Rectal smooth muscle tissue (tissue), 1 donor: ENCODE results near the gene UBFD1.

ENCODE experiments used
- H3K27ac ChIP-seq: one replicate; pipeline ENCODE4 v1.7.0; 2013; ENCODE audit warnings: low read depth, low read length, inconsistent platforms
- H3K27me3 ChIP-seq: one replicate; pipeline ENCODE4 v1.7.0; 2013; ENCODE audit warnings: low read length; ENCODE audit not compliant: control insufficient read depth, insufficient read depth
- H3K36me3 ChIP-seq: one replicate; pipeline ENCODE4 v1.7.0; 2013; ENCODE audit warnings: low read length; ENCODE audit not compliant: control insufficient read depth, insufficient read depth
- H3K4me1 ChIP-seq: one replicate; pipeline ENCODE4 v1.7.0; 2013; ENCODE audit warnings: low read length; ENCODE audit not compliant: control insufficient read depth, insufficient read depth
- H3K4me3 ChIP-seq: one replicate; pipeline ENCODE4 v1.7.0; 2013; ENCODE audit warnings: low read length
- H3K9ac ChIP-seq: one replicate; pipeline ENCODE4 v1.7.0; 2013; ENCODE audit warnings: low read length

UBFD1 gene

DNA sequence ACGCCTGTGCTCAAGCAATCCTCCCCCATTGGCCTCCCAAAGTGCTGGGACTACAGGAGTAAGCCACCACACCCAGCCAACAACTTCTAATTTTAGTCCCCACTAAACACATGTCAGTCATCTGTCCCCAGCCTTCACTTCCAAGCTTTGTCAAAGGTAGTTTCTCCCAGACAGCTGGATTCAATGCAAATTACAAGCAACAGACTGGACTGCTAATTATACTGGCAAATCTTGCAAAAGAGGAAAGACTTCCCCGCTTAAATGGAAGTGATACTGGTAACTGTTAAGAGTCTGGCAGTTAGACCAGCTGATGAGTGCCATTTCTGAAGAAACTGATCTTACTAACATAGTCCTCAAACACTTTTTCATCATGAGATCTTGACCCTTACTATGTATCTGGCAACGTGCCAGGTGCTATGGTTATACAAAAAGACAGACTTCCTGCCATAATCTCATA is 39.1 kb upstream of the UBFD1 start:
- H3K27me3 ChIP-seq, result no peaks in the 10 kb centered on the region
- no peak overlapping the region for H3K27ac ChIP-seq
- H3K36me3 ChIP-seq, result peaks cover 9% of the 10 kb centered on the region
- H3K4me3 ChIP-seq, result no peak overlapping the region
- H3K9ac ChIP-seq, result no peak overlapping the region
- no peaks in the 10 kb centered on the region for H3K4me1 ChIP-seq

DNA sequence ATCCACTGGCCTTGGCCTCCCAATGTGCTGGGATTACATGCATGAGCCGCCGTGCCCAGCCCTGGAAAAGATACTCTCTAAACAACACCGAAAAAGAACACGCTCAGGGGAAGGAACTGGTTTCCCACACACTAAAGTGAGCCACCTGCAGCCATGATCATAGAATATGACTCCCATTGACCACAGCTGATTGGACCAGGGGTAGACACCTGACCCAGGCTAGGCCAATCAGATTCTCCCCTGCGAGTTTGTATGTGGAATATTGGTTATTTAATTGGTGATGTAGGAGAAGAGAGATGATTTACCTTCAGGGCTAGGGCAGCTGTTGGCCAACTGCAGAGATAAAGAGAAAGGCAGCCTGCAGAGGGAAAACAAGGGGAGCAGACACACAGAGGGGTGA is 38.2 kb upstream of the UBFD1 start:
- Histone ChIP-seq H3K4me1 (no peaks in the 10 kb centered on the region), H3K27ac (no peak overlapping the region)

DNA sequence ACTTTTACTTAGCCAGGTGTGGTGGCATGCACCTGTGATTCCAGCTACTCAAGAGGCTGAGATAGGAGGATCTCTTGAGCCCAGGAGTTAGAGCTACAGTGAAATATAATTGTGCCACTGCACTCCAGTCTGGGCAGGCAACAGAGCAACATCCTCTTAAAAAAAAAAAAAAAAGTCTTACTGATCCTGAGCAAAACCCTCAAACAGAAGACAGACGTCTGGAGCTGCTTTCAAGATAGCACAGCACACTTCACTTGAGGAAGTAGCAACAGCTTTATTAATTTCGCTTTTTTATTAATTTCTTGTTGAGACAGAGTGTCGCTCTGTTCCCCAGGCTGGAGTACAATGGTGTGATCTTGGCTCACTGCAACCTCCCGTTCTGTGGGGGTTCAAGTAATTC is 37.0 kb upstream of the UBFD1 start:
- Histone ChIP-seq H3K4me3 (no peak overlapping the region), H3K9ac (no peak overlapping the region), H3K27ac (no peak overlapping the region), H3K36me3 (peaks cover 15% of the 10 kb centered on the region), H3K4me1 (no peaks in the 10 kb centered on the region), H3K27me3 (no peaks in the 10 kb centered on the region)

More for the DNA sequence above, 38.2 kb upstream of the UBFD1 start:
- Histone ChIP-seq H3K9ac (no peak overlapping the region), H3K4me3 (no peak overlapping the region), H3K36me3 (peaks cover 11% of the 10 kb centered on the region), H3K27me3 (no peaks in the 10 kb centered on the region)

DNA sequence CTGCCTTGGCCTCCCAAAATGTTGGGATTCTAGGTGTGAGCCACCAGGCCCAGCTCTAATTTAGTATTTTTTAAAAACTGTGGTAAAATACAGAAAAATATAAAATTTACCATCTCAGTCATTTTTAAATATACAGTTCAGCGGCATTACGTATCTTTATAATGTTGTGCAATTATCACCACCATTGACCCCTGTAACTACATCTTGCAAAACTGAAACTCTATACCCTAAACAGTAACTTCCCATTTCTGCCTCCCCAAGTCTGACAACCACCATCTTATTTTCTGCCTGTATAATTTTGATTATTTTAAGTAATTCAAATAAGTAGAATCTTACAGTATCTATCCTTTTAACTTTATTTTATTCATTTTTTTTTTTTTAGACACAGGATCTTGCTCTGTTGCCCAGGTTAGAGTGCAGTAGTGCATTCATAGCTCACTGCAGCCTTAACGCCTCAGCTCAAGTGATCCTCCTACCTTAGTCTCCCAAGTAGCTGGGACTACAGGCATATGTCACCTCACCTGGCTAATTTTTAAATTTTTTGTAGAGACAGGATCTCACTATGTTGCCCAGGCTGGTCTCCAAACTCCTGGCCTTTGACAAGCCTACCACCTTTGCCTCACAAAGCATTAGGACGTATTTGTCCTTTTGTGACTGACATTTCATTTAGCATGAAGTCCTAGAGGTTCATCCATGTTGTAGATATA is 36.3 kb upstream of the UBFD1 start:
- no peaks in the 10 kb centered on the region for H3K27me3 ChIP-seq
- H3K4me3 ChIP-seq, result no peak overlapping the region
- H3K4me1 ChIP-seq, result no peaks in the 10 kb centered on the region
- peaks cover 15% of the 10 kb centered on the region for H3K36me3 ChIP-seq
- H3K9ac ChIP-seq, result no peak overlapping the region
- no peak overlapping the region for H3K27ac ChIP-seq

DNA sequence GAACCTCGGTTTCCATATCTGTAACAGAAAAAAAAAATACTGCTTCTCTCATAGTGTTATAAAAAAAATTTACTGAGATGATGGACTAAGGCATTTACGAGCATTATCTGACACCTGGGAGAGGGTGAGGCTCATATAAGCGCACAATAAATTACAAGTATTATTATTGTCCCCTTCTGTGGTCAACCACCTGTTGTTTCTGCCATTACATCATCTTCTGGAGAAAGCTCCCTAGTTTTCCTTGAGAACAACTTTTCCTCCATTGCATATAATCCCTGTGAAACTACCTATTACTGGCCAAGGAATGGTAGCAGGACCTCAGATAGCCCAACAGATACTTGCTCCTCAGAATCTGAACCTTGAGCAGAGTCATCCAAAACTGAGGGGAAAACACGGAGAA is 35.6 kb upstream of the UBFD1 start:
- H3K27me3 ChIP-seq, result no peaks in the 10 kb centered on the region
- no peak overlapping the region for H3K4me3 ChIP-seq
- H3K9ac ChIP-seq, result no peak overlapping the region
- peaks cover 15% of the 10 kb centered on the region for H3K36me3 ChIP-seq
- no peaks in the 10 kb centered on the region for H3K4me1 ChIP-seq
- H3K27ac ChIP-seq, result no peak overlapping the region

DNA sequence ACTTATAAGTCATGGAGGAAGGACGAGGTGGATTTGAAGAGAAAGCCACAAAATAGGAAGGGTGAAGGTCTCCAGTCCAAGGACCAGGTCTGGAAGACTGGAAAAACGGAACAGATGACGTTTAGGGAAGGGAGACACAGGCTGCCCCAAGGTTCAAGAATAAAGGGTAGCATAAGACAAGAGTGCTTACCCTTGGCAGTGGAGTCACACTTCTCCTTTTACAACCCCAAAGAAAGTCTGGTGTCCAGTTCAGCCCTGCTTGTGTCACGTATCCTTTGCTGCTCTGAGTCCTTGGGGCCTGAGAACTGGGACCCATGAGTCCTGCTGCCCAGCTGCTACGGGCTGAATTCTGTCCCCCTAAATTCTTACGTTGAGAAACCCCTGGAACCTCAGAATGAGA is 34.2 kb upstream of the UBFD1 start:
- Histone ChIP-seq H3K4me3 (no peak overlapping the region), H3K27ac (no peak overlapping the region), H3K9ac (no peak overlapping the region), H3K4me1 (no peaks in the 10 kb centered on the region), H3K36me3 (peaks cover 17% of the 10 kb centered on the region), H3K27me3 (no peaks in the 10 kb centered on the region)

DNA sequence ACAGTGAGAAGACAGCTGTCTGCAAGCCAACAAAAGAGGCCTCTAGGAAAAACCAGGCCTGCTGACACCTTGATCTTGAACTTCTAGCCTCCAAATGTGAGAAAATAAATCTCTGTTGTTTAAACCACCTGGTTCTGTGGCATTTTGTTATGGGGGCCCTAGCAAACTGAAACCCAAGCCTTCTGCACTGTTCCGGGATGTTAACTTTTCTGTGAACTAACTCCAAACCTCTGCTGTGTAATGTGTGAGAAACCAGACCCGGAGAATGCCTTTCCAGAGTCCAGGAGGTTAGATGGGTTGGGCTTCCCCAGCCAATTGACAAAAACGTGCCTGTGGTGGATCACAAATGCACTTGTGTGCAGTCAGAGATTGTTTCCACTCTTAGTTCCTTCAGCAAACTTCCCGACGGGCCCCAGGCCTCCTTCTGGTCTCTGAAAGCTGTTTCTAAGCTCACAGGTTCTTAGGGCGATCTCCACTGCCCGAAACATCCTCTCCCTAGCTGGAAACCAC is 33.6 kb upstream of the UBFD1 start:
- Histone ChIP-seq H3K27ac (no peak overlapping the region), H3K4me3 (no peak overlapping the region), H3K36me3 (peaks cover 21% of the 10 kb centered on the region), H3K4me1 (no peaks in the 10 kb centered on the region), H3K27me3 (no peaks in the 10 kb centered on the region), H3K9ac (no peak overlapping the region)

DNA sequence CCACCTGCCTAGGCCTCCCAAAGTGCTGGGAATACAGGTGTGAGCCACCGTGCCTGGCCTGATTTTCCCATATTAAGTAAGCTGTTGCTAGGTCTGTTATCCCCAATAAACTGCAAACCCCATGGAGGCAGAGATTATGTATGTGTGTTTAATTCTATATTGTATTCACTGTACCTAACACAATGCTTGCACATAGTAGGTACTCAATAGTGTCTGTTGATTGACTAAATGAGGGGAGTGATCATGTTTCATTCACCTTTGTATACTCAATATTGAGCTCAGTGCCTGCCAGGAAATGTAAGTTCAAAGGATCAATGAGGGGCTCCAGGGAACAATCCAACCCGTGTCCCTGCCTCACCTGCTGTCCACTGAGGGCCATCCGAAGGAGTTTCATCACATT is 32.6 kb upstream of the UBFD1 start:
- H3K4me3 ChIP-seq, result no peak overlapping the region
- no peak overlapping the region for H3K27ac ChIP-seq
- H3K9ac ChIP-seq, result no peak overlapping the region
- no peaks in the 10 kb centered on the region for H3K27me3 ChIP-seq
- H3K36me3 ChIP-seq, result peaks cover 21% of the 10 kb centered on the region
- no peaks in the 10 kb centered on the region for H3K4me1 ChIP-seq

DNA sequence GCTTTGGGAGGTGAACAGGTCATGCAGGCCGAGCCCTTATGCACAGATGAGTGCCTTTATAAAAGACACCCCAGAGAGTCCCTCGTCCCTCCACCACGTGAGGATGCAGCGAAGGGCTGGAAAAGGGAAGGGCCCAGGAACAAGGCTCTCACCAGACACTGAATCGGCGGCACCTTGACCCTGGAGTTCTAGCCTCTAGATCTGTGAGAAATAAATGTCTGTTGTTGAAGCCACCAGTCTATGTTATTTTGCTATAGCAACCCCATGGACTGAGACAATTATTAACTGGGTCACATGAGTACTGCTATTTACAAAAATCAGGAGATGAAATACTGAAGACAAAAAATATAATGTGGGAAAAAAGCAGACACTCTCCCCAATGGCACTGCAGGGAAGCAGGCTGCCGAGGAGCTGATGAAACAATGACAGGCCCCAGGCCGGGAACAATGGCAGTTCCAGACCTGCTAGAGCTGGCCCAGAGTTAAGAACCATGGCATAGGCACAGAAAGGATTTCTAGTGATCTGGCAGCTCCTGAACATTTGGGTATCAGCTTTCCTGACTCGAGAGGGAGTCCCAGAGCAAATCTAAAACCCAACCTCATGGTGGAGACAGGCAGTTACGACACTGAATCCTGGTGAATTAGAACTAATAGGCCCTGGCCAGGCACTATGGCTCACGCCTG is 29.4 kb upstream of the UBFD1 start:
- Histone ChIP-seq H3K4me1 (no peaks in the 10 kb centered on the region), H3K27me3 (no peaks in the 10 kb centered on the region), H3K9ac (no peak overlapping the region), H3K27ac (no peak overlapping the region), H3K4me3 (no peak overlapping the region), H3K36me3 (peaks cover 16% of the 10 kb centered on the region)

DNA sequence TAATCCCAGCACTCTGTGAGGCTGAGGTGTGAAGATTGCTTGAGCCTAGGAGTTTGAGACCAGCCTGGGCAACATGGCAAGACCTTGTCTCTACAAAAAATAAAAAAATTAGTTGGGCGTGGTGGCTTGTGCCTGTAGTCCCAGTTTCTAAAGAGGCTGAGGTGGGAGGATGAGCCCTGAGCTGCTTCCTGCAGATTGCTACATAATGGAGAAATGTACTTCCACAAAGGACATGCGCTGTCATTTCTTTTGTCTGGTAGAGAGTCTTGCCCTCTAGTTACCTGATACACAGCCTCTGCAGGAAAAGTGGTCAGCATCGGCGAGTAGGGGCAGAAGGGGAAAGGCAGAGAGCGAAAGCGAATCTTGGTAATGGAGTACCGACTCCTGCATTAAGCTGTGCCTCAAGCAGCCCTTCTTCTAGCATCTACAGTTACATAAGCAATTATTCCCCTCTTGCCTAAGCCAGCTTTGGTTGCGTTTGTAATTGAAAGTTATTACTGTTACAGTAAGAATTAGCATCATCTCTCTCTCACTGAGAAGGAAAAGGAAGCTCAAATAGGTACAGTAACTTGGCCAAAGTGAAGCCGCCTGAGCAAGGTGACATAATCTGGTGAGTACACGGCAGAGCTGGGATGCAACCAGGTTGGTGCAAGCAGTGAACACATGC is 28.8 kb upstream of the UBFD1 start:
- Histone ChIP-seq H3K27ac (no peak overlapping the region), H3K9ac (no peak overlapping the region), H3K27me3 (no peaks in the 10 kb centered on the region), H3K4me1 (no peaks in the 10 kb centered on the region), H3K36me3 (peaks cover 17% of the 10 kb centered on the region), H3K4me3 (no peak overlapping the region)

DNA sequence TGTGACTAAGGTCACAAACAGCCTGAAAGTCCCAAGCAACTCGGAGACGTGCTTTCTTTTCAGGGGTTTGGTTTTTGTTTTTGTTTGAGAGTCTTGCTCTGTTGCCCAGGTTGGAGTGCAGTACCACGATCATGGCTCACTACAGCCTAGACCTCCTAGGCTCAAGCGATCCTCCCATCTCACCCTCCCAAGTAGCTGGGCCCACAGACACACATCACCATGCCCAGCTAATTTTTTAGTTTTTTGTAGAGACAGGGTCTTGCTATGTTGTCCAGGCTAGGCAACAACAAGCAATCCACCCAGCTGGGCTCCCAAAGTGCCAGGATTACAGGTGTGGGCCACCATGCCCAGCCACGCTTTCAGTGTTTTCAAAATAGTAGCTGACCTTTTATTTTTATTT is 27.5 kb upstream of the UBFD1 start:
- Histone ChIP-seq H3K9ac (no peak overlapping the region), H3K4me1 (no peaks in the 10 kb centered on the region), H3K36me3 (peaks cover 25% of the 10 kb centered on the region), H3K4me3 (no peak overlapping the region), H3K27me3 (no peaks in the 10 kb centered on the region), H3K27ac (no peak overlapping the region)

DNA sequence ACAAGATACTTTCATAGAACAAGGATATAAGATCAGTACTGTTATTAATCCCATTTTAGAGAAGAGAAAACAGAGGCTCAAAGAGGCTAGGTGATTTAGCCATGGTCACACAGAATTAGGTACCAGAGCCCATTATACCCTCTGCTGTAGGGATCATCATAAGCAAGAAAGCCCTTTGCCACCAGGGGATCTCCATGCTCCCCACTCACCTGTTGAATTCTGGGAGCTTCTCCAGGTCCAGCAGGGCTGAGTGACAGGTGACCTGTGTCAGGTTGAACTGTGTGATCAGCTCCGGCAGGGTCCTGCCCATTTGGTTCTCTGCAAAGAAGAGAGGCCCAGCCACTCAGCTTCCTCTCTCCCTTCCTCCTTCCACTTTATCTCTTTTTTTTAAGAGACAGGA is 25.1 kb upstream of the UBFD1 start:
- Histone ChIP-seq H3K4me1 (no peaks in the 10 kb centered on the region), H3K9ac (no peak overlapping the region), H3K4me3 (no peak overlapping the region), H3K27ac (no peak overlapping the region), H3K27me3 (no peaks in the 10 kb centered on the region), H3K36me3 (peaks cover 21% of the 10 kb centered on the region)
